ENCODE results near the gene ELMO1. TPM values are rescaled to one million over a fixed set of nuclear protein-coding genes. Genes with fewer than 3 reads are reported as not detected.

Gene ELMO1
- total RNA-seq, 1 donor from 2014 or later: not detected

DNA sequence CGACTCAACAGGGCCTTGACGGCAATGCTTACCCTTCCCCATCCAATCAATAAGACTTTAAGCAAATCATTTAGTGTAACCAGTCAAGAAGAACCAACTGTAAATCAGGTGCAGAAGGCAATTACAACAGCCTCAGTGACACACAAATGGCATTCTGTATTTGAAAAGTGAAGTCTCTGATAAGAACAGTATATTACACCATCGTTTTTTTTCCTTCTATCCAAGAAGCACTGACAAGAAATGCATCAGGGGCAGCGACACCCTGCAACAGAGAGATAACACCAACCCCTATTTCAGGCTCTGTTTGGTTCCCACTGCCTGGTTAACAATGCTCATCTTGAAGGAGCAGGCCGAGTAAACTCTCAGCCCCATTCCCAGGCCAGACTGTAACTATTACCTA lies 520.4 kb downstream of the ELMO1 start:
- no peaks in the 10 kb centered on the region for H3K27me3 Mint-ChIP-seq (ENCODE audit: unreplicated experiment)

DNA sequence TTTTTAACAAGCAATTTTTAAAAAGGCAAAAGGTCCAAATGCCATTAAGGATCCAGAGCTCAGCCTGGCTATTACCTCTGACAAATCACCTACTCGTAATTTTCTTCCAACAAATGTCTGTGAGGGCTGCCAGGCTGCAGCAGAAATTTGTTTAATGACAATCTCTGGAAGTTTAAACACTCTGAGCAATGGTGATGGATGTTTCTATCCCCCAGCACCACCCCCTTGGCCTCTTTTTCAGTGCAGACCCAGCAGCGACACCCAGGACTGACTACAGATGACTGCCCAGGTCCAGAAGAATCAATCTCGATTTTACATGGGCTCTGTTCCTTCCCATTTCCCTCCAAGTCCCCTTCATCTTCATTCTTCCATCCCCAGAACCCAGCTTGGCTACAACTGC lies 523.0 kb downstream of the ELMO1 start:
- TF ChIP-seq, protein P1, sequence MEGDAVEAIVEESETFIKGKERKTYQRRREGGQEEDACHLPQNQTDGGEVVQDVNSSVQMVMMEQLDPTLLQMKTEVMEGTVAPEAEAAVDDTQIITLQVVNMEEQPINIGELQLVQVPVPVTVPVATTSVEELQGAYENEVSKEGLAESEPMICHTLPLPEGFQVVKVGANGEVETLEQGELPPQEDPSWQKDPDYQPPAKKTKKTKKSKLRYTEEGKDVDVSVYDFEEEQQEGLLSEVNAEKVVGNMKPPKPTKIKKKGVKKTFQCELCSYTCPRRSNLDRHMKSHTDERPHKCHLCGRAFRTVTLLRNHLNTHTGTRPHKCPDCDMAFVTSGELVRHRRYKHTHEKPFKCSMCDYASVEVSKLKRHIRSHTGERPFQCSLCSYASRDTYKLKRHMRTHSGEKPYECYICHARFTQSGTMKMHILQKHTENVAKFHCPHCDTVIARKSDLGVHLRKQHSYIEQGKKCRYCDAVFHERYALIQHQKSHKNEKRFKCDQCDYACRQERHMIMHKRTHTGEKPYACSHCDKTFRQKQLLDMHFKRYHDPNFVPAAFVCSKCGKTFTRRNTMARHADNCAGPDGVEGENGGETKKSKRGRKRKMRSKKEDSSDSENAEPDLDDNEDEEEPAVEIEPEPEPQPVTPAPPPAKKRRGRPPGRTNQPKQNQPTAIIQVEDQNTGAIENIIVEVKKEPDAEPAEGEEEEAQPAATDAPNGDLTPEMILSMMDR (IDR thresholded peaks at IDR 0.05): no peak
- Mint-ChIP-seq H3K27ac (ENCODE audit: unreplicated experiment) (no peak overlapping the region), H3K4me1 (ENCODE audit: unreplicated experiment) (no peaks in the 10 kb centered on the region), H3K27me3 (ENCODE audit: unreplicated experiment) (no peaks in the 10 kb centered on the region), H3K4me3 (ENCODE audit: unreplicated experiment) (no peak overlapping the region), H3K9me3 (ENCODE audit: unreplicated experiment) (no peaks in the 10 kb centered on the region), H3K36me3 (ENCODE audit: unreplicated experiment) (no peaks in the 10 kb centered on the region)
- DNase-seq (ENCODE audit: extremely low spot score, unreplicated experiment): no peak

More for the DNA sequence above, 520.4 kb downstream of the ELMO1 start:
- H3K9me3 Mint-ChIP-seq (ENCODE audit: unreplicated experiment): peaks cover 1% of the 10 kb centered on the region
- TF ChIP-seq, protein P1 (IDR thresholded peaks at IDR 0.05): no peak
- no peaks in the 10 kb centered on the region for H3K4me1 Mint-ChIP-seq (ENCODE audit: unreplicated experiment)
- H3K4me3 Mint-ChIP-seq (ENCODE audit: unreplicated experiment): no peak overlapping the region
- no peak overlapping the region for H3K27ac Mint-ChIP-seq (ENCODE audit: unreplicated experiment)
- no peak for DNase-seq (ENCODE audit: extremely low spot score, unreplicated experiment)
- no peaks in the 10 kb centered on the region for H3K36me3 Mint-ChIP-seq (ENCODE audit: unreplicated experiment)

DNA sequence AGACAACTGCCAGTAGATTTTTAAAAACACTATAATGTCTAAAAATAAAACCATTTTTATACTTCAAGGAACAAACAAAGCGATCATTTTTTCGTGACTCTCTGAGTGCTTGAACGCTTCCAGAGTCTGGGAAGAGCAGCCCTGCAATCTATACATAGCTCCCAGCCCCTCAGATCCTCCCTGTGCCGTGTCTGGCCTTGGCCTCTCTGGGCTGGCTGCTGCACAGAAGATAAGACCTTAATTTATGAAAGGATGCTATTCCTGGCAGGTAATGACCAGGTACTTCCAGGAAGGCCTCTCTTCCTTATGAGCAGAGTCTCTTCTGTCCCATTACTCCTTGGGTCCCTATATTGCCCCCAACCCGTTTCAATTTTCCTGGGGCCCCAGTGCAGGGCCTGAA lies 523.5 kb downstream of the ELMO1 start:
- DNase-seq (ENCODE audit: extremely low spot score, unreplicated experiment): no peak
- H3K27ac Mint-ChIP-seq (ENCODE audit: unreplicated experiment): no peak overlapping the region
- no peak overlapping the region for H3K4me3 Mint-ChIP-seq (ENCODE audit: unreplicated experiment)
- H3K27me3 Mint-ChIP-seq (ENCODE audit: unreplicated experiment): no peaks in the 10 kb centered on the region
- H3K9me3 Mint-ChIP-seq (ENCODE audit: unreplicated experiment): no peaks in the 10 kb centered on the region
- no peaks in the 10 kb centered on the region for H3K36me3 Mint-ChIP-seq (ENCODE audit: unreplicated experiment)
- TF ChIP-seq, protein P1 (IDR thresholded peaks at IDR 0.05): no peak
- H3K4me1 Mint-ChIP-seq (ENCODE audit: unreplicated experiment): no peaks in the 10 kb centered on the region

DNA sequence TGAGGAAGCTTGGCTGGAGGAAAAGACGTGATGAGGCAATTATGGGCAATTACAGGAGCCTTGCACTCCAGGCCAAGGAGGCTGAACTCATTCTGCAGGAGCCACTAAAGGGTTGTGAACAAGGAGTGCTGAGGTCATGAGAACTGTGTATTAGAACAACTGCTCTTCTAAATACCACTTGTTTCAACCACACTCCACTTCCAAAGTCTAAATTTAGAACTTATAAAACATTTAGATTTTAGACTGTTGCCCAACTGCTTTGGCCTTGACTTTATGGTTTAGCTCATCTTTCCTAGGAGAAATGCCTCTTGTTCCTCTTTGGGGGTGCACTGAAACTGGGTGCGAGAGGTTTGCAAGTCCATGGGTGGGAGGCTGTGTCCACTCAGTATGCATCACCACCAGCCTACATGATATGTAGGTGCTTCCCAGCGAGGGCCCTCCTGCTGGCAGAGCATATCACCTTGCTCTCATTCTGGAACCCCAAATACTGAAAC lies 524.7 kb downstream of the ELMO1 start:
- Mint-ChIP-seq H3K9me3 (ENCODE audit: unreplicated experiment) (no peaks in the 10 kb centered on the region), H3K36me3 (ENCODE audit: unreplicated experiment) (no peaks in the 10 kb centered on the region), H3K27me3 (ENCODE audit: unreplicated experiment) (no peaks in the 10 kb centered on the region), H3K4me1 (ENCODE audit: unreplicated experiment) (no peaks in the 10 kb centered on the region), H3K27ac (ENCODE audit: unreplicated experiment) (no peak overlapping the region), H3K4me3 (ENCODE audit: unreplicated experiment) (no peak overlapping the region)
- no peak for DNase-seq (ENCODE audit: extremely low spot score, unreplicated experiment)
- TF ChIP-seq, protein P1 (IDR thresholded peaks at IDR 0.05): no peak

DNA sequence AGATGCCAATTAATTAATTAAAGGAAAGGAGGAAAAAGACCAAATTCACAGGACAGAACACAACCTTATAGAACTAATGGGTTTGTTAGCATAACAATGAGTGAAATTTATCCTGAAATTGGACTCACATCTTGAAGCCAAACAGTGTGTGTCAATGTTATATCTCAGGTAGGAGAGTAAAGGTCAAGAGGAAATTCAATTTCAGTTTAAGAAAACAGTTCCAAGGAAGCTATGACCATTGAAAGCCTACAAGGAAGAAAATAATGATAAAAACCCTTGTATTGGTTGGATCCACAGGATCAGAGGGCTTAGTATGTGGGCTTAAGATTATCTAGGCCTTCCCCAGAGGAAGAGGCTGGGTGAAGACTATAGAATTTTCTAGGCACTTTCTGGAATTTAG lies 525.5 kb downstream of the ELMO1 start:
- H3K27me3 Mint-ChIP-seq (ENCODE audit: unreplicated experiment): no peaks in the 10 kb centered on the region
- no peak overlapping the region for H3K4me3 Mint-ChIP-seq (ENCODE audit: unreplicated experiment)
- no peaks in the 10 kb centered on the region for H3K4me1 Mint-ChIP-seq (ENCODE audit: unreplicated experiment)
- no peak overlapping the region for H3K27ac Mint-ChIP-seq (ENCODE audit: unreplicated experiment)
- no peaks in the 10 kb centered on the region for H3K36me3 Mint-ChIP-seq (ENCODE audit: unreplicated experiment)
- H3K9me3 Mint-ChIP-seq (ENCODE audit: unreplicated experiment): no peaks in the 10 kb centered on the region
- no peak for DNase-seq (ENCODE audit: extremely low spot score, unreplicated experiment)
- TF ChIP-seq, protein P1 (IDR thresholded peaks at IDR 0.05): no peak
